LHCN-M2 (cell line): ENCODE data around the gene RPRD1A. TPM values are rescaled to one million over a fixed set of nuclear protein-coding genes. Genes with fewer than 3 reads are reported as not detected.

Experiments
- DNase-seq: peaks from one replicate; pipeline ENCODE4 v3.0.0-alpha.2; 2012; ENCODE audit warnings: low read depth
- total RNA-seq: library from RNA; depleted of rRNA; stranded (reverse); fragments of >200 nt; gene quantifications from 2 replicates; pipeline ENCODE4 v1.2.3, GENCODE V29; 2014

Gene RPRD1A
- total RNA-seq, 1 experiment from 2014 or later: 42.1 TPM

GRCh38 chr18:36031903-36032302 is 35.5 kb downstream of the RPRD1A start:
- no peak for DNase-seq

DNA sequence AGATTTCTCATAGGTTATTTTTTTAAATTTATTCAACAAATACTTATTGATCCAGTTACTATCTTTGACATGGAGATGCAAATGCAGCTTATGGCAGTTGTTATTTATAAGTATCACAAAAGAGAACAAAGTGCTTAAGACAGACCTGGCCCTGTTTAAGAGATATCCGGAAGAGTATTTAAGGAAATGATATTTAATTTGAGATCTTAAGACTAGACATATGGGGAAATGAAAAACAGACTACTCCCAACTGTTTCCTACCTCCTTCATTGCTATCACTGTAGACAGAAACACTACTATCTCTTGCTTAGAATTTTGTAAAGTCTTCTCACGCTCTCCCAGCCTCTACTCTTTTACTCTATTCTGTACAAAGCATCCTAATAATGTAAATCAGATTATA is 36.0 kb downstream of the RPRD1A start:
- no peak for DNase-seq

GRCh38 chr18:36028859-36029258 is 38.5 kb downstream of the RPRD1A start:
- no peak for DNase-seq

DNA sequence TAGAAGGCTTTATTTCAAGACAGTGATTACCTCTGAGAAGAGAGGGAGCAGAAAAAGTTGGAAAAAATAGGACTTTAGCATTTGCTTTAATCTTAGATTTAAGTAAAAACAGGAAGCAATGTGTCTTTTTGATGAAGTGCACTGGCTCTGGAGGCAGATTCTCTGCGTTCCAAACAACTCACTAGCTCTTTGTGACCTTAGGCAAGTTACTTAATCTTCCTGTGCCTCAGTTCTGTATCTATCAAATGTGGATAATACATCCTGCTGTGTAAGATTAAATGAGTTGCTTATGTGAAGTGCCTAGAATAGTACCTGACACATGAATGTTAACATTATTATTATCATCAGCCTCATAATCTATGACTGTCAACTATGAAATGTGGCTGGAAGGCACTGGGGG is 42.3 kb downstream of the RPRD1A start:
- no peak for DNase-seq

GRCh38 chr18:36024241-36024640 is 43.1 kb downstream of the RPRD1A start:
- peak; percentile 16 for DNase-seq

DNA sequence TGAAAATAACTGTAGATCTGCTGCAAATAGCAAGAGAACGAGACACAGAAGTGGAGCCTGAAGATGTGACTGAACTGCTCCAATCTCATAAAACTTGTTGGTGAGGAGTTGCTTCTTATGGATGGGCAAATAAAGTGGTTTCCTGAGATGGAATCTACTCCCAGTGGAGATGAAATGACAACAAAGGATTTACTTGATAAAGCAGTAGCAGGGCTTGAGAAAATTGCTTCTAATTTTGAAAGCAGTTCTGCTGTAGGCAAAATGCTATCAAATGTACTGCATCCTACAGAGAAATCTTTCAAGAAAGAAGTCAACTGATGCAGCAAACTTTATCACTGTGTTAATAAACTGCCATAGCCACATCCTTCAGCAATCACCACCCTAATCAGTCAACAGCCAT is 44.0 kb downstream of the RPRD1A start:
- no peak for DNase-seq

DNA sequence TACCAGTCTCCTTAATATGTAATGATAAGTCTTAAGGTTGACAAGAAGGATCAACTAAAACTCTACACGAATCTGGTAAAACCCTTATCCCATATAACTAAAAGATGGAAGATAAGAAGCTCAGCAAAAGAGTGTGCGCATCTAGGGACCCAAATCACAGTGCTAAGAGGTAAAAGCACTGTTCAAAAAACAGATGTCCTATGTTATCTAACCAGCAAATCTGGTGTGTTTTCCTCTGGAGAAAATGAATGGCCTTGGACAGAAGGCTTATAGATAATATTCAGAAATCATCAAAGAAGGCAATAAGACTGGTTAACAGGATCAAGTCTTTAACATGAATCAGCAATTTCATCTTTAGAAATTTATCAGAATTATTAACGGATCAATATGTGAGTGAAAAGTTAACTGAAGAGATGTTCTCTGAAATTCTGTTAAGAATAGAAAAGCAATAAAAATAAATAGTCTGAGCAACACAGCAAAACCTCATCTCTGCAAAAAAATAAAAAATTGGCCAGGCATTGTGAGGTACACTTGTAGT is 47.1 kb downstream of the RPRD1A start:
- no peak for DNase-seq

GRCh38 chr18:36017232-36017631 is 50.1 kb downstream of the RPRD1A start:
- no peak for DNase-seq

GRCh38 chr18:36015629-36016028 is 51.7 kb downstream of the RPRD1A start:
- DNase-seq: no peak

DNA sequence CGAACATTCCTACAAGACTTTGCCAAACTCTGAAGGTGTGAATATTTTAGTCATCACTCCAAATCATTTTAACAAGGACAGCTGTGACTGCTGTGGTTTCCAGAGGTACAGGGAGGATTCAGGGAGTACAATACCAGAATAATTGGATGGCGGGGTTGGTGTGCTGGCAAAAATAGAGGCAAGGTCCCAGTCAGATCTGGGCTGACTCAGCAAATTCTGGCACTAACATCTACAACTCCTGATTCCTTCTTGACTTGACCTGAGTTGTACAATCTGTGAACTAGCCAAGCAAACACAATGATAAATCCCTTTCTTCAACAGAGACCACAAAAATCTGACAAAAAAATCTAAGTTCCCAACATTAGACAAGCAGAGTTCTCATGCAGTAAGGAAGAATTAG is 54.5 kb downstream of the RPRD1A start:
- peak; percentile 26 for DNase-seq

- DNase-seq: no peak
Observed at GRCh38 chr18:36009214-36009613, 58.1 kb downstream of the RPRD1A start.

DNA sequence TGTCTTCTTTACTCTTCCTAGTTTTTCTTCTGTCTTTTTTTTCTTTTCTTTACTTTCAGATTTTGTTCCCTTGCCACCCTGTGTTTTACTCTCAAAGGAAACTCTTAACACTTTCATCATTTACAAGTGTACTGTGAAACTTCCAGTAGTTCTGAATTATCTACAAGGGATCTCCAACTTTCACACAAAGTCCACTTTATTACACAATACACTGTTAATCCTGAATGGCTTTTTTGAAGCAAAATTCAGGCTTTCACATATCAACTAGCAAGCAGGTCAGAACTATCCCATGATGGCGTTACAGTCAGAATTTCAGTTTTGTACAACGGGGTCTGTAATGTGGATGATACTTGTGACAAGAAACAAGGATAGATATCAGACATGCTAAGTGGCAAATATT is 60.4 kb downstream of the RPRD1A start:
- no peak for DNase-seq

DNA sequence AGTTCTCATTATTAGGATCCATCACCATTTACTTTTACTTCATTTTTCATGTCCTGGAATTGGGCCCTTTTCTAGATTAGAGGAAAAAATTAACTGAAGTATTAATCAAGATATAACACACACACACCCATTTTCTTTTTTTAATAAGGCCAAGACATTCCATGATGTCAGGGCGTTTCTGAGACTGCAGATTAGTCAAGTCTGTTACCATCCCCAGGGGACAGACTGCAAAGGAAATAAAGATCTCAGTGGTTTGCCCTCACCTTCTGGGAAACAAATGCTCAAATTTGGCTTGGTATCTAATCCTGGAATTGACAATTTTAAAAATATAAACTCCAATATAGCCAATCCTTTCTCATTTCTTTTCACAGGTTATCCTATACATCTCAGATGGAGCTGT is 67.4 kb downstream of the RPRD1A start:
- DNase-seq: peak; percentile 26

DNA sequence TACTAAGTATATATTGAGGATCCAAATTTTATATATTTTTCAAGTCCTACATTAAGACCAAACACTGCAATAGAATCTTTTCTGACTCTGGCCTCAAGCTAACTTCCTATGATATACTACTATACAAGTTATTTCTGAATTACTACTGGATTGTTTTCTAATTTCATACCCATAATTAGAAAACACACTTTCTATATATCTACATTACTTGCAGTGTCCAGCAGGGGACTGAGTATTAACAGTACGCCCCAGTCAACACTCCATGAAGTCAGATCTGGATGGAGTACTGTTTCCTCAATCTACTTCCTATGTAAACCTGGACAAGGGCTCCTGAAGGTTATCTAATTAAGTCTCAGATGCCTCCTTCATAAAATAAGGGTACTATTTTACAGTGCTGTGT is 68.4 kb downstream of the RPRD1A start:
- DNase-seq: peak; percentile 6

DNA sequence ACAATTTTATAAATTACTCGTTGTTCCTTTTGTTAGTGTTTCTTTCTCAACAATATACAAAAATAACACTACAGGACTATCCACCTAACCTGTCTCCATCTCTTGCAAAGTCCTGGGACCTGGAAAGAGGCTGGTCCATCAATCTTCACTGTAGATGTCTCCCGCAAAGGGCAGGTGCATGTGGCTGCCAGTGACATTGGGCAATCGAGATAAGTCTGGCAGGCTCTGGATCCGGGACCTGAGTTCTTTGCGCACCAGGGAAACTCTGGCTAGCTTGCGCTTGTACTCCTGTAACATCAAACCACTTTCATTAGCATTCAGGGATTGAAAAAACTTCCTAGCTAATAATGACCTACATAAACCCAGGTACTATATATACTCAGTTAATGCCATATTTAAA is 74.3 kb downstream of the RPRD1A start:
- DNase-seq: no peak

DNA sequence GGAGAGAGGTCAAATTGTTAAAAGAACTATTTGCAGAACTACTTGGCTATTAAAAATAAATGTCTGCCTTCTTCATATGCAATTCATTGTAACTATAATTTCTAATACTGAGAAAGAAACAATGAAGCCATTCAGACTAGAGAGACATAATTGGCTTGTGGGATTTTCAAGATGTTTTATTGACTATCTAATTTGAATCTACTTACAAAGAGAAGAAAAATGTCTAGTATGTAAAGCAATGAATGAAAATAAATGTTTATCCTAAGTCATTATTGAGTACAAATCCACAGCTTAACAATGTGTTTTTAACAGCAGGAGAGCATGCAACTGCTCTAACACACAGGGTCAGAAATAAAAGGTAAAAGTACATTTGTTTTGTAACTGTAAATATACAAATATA is 75.7 kb downstream of the RPRD1A start:
- DNase-seq: no peak

DNA sequence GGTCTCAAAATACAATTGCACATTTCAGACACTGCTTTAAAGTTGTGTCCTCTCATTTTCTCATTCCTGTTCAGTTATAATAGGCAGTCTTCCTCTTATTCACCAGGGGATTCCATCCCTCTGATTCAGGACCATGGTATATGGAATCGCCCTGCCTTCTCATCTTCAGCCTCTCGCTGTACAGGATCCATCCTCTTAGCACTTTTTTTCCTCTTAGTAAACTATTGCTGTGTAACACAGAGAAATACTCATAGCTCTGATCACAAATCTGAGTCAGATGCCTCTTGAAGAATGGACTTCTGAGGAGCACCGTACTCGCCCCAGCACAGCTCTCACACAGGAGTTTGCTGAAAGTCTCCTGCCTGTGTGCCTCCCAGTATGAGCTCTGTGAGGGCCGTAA is 83.5 kb downstream of the RPRD1A start:
- no peak for DNase-seq

DNA sequence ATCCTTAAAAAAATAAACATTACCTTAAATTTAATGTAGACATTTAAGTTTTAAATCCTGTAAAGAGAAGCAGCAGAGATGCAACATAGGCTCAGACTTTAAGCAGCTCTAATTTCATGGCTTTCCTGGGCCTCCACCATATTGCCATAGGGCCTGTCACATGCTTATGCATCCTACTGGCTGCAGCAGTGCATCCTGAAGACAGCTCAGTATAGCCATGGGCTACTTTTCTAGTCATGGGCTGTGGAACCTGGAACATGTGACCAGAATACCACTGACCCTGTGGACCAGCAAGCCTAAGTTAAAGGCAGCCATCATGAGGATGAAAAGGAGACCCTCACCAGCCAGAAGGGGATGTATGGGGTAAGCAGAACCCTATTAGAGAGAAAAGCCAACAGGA is 84.2 kb downstream of the RPRD1A start:
- DNase-seq: no peak

GRCh38 chr18:35982409-35983114 is 84.8 kb downstream of the RPRD1A start:
- peak; percentile 14 for DNase-seq

GRCh38 chr18:35979112-35979511 is 88.2 kb downstream of the RPRD1A start:
- DNase-seq: no peak

- no peak for DNase-seq
Observed at GRCh38 chr18:35974181-35974580, 93.2 kb downstream of the RPRD1A start.

DNA sequence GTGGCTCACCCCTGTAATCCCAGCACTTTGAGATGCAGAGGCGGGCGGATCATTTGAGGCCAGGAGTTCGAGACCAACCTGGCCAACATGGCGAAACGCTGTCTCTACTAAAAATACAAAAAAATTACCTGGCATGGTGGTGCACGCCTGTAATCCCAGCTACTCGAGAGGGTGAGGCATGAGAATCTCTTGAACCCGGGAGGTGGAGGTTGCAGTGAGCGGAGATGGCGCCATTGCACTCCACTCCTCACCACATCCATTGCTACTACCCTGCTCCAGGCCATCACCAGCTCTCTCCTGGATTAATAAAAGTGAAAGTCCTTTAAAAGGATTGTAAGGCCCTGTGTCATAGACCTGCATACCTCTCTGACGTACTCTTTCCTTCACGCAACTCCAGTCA is 93.7 kb downstream of the RPRD1A start:
- DNase-seq: no peak

- peak; percentile 92 for DNase-seq
Observed at GRCh38 chr18:35972197-35973000, 95.0 kb downstream of the RPRD1A start, which contains the start of gene RMP24. RMP24 (plus strand) TSS chr18:35972679.
